ENCODE measurements around the gene KLHL2.
A peak's percentile ranks its signal among the peaks of the same experiment; 100 is the strongest.

GRCh38 chr4:165345666-165346417 is 138.5 kb downstream of the KLHL2 start:
- TF ChIP-seq, protein P1, sequence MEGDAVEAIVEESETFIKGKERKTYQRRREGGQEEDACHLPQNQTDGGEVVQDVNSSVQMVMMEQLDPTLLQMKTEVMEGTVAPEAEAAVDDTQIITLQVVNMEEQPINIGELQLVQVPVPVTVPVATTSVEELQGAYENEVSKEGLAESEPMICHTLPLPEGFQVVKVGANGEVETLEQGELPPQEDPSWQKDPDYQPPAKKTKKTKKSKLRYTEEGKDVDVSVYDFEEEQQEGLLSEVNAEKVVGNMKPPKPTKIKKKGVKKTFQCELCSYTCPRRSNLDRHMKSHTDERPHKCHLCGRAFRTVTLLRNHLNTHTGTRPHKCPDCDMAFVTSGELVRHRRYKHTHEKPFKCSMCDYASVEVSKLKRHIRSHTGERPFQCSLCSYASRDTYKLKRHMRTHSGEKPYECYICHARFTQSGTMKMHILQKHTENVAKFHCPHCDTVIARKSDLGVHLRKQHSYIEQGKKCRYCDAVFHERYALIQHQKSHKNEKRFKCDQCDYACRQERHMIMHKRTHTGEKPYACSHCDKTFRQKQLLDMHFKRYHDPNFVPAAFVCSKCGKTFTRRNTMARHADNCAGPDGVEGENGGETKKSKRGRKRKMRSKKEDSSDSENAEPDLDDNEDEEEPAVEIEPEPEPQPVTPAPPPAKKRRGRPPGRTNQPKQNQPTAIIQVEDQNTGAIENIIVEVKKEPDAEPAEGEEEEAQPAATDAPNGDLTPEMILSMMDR (conservative IDR thresholded peaks at IDR 0.05; ENCODE audit: low read depth in 2 of 2): peak; percentile 35 to 55; a peak in 3 of 4 replicates
- TF ChIP-seq, protein P2, sequence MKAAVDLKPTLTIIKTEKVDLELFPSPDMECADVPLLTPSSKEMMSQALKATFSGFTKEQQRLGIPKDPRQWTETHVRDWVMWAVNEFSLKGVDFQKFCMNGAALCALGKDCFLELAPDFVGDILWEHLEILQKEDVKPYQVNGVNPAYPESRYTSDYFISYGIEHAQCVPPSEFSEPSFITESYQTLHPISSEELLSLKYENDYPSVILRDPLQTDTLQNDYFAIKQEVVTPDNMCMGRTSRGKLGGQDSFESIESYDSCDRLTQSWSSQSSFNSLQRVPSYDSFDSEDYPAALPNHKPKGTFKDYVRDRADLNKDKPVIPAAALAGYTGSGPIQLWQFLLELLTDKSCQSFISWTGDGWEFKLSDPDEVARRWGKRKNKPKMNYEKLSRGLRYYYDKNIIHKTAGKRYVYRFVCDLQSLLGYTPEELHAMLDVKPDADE (IDR thresholded peaks at IDR 0.05): no peak
- TF ChIP-seq, protein P3, sequence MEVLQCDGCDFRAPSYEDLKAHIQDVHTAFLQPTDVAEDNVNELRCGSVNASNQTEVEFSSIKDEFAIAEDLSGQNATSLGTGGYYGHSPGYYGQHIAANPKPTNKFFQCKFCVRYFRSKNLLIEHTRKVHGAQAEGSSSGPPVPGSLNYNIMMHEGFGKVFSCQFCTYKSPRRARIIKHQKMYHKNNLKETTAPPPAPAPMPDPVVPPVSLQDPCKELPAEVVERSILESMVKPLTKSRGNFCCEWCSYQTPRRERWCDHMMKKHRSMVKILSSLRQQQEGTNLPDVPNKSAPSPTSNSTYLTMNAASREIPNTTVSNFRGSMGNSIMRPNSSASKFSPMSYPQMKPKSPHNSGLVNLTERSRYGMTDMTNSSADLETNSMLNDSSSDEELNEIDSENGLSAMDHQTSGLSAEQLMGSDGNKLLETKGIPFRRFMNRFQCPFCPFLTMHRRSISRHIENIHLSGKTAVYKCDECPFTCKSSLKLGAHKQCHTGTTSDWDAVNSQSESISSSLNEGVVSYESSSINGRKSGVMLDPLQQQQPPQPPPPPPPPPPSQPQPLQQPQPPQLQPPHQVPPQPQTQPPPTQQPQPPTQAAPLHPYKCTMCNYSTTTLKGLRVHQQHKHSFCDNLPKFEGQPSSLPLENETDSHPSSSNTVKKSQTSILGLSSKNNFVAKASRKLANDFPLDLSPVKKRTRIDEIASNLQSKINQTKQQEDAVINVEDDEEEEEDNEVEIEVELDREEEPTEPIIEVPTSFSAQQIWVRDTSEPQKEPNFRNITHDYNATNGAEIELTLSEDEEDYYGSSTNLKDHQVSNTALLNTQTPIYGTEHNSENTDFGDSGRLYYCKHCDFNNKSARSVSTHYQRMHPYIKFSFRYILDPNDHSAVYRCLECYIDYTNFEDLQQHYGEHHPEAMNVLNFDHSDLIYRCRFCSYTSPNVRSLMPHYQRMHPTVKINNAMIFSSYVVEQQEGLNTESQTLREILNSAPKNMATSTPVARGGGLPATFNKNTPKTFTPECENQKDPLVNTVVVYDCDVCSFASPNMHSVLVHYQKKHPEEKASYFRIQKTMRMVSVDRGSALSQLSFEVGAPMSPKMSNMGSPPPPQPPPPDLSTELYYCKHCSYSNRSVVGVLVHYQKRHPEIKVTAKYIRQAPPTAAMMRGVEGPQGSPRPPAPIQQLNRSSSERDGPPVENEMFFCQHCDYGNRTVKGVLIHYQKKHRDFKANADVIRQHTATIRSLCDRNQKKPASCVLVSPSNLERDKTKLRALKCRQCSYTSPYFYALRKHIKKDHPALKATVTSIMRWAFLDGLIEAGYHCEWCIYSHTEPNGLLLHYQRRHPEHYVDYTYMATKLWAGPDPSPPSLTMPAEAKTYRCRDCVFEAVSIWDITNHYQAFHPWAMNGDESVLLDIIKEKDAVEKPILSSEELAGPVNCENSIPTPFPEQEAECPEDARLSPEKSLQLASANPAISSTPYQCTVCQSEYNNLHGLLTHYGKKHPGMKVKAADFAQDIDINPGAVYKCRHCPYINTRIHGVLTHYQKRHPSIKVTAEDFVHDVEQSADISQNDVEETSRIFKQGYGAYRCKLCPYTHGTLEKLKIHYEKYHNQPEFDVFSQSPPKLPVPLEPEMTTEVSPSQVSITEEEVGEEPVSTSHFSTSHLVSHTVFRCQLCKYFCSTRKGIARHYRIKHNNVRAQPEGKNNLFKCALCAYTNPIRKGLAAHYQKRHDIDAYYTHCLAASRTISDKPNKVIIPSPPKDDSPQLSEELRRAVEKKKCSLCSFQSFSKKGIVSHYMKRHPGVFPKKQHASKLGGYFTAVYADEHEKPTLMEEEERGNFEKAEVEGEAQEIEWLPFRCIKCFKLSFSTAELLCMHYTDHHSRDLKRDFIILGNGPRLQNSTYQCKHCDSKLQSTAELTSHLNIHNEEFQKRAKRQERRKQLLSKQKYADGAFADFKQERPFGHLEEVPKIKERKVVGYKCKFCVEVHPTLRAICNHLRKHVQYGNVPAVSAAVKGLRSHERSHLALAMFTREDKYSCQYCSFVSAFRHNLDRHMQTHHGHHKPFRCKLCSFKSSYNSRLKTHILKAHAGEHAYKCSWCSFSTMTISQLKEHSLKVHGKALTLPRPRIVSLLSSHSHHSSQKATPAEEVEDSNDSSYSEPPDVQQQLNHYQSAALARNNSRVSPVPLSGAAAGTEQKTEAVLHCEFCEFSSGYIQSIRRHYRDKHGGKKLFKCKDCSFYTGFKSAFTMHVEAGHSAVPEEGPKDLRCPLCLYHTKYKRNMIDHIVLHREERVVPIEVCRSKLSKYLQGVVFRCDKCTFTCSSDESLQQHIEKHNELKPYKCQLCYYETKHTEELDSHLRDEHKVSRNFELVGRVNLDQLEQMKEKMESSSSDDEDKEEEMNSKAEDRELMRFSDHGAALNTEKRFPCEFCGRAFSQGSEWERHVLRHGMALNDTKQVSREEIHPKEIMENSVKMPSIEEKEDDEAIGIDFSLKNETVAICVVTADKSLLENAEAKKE (CRISPR knock-in tag; IDR thresholded peaks at IDR 0.05): no peak

All from GM23338 (cell line).